ENCODE measurements around the gene GTF3A.

GTF3A gene

GRCh38 chr13:27449081-27449603, 24.7 kb downstream of the GTF3A start:
- no peak for DNase-seq

GRCh38 chr13:27449936-27450828, 25.8 kb downstream of the GTF3A start, which contains the start of gene MTIF3:
MTIF3 (minus strand) TSS chr13:27450564; CDS start chr13:27440448, 10,116 bp downstream.
- DNase-seq = peak; percentile 98

- peak; percentile 54 for DNase-seq
These were observed 26.6 kb downstream of the GTF3A start for GRCh38 chr13:27450921-27451471.

GRCh38 chr13:27455331-27455855, 31.0 kb downstream of the GTF3A start:
- peak; percentile 40 for DNase-seq

GRCh38 chr13:27461940-27462584, 37.6 kb downstream of the GTF3A start:
- no peak for DNase-seq

- DNase-seq = no peak
These were observed 39.1 kb downstream of the GTF3A start for GRCh38 chr13:27463500-27463899.

- DNase-seq = no peak
These were observed 41.2 kb downstream of the GTF3A start for GRCh38 chr13:27465611-27466010.

GRCh38 chr13:27466513-27466912, 42.1 kb downstream of the GTF3A start:
- DNase-seq = no peak

GRCh38 chr13:27470075-27470820, 45.8 kb downstream of the GTF3A start:
- no peak for DNase-seq

GRCh38 chr13:27472441-27472840, 48.0 kb downstream of the GTF3A start:
- no peak for DNase-seq

GRCh38 chr13:27472941-27473340, 48.5 kb downstream of the GTF3A start:
- DNase-seq = no peak

GRCh38 chr13:27474751-27475268, 50.4 kb downstream of the GTF3A start:
- DNase-seq = no peak

- peak; percentile 45 for DNase-seq
These were observed 52.7 kb downstream of the GTF3A start for GRCh38 chr13:27476943-27477703.

GRCh38 chr13:27481766-27482165, 57.3 kb downstream of the GTF3A start:
- DNase-seq = peak; percentile 51

- DNase-seq = peak; percentile 15
These were observed 58.6 kb downstream of the GTF3A start for GRCh38 chr13:27482983-27483382.

- no peak for DNase-seq
These were observed 59.0 kb downstream of the GTF3A start for GRCh38 chr13:27483421-27483820.
